Neural progenitor cell (in vitro differentiated cells): ENCODE results near the gene NRCAM. TPM values are rescaled to one million over a fixed set of nuclear protein-coding genes. Genes with fewer than 3 reads are reported as not detected.

Source experiments
- DNase-seq: peaks from one replicate; pipeline ENCODE4 v3.0.0-alpha.2; 2016; ENCODE audit warnings: low spot score
- H2AFZ ChIP-seq: fragments of 200-600 bp; sonication (generic); replicated peaks from 2 replicates; pipeline ENCODE4 v1.6.1; 2016; ENCODE audit warnings: antibody characterized with exemption
- H3F3A ChIP-seq: fragments of 200-600 bp; sonication (generic); 2 replicates; pipeline ENCODE4 v1.6.1; 2016; ENCODE audit warnings: antibody characterized with exemption, low read depth
- H3K27ac ChIP-seq: fragments of 200-600 bp; sonication (generic); 2 replicates; pipeline ENCODE4 v1.5.1; 2016; ENCODE audit warnings: mild to moderate bottlenecking
- H3K27me3 ChIP-seq: fragments of 200-600 bp; sonication (generic); 2 replicates; pipeline ENCODE4 v1.6.1; 2016; ENCODE audit warnings: mild to moderate bottlenecking, moderate library complexity
- H3K36me3 ChIP-seq: fragments of 200-600 bp; sonication (generic); 2 replicates; pipeline ENCODE4 v1.5.1; 2016
- H3K4me1 ChIP-seq: fragments of 200-600 bp; sonication (generic); 2 replicates; pipeline ENCODE4 v1.6.1; 2016; ENCODE audit warnings: mixed run types
- H3K4me2 ChIP-seq: fragments of 200-600 bp; sonication (generic); 2 replicates; pipeline ENCODE4 v1.6.1; 2016
- H3K4me3 ChIP-seq: fragments of 200-600 bp; sonication (generic); 2 replicates; pipeline ENCODE4 v1.5.1; 2016
- H3K79me2 ChIP-seq: fragments of 200-600 bp; sonication (generic); 2 replicates; pipeline ENCODE4 v1.6.1; 2016; ENCODE audit warnings: low read depth
- H3K9ac ChIP-seq: fragments of 200-600 bp; sonication (generic); 2 replicates; pipeline ENCODE4 v1.6.1; 2016
- H3K9me3 ChIP-seq: fragments of 200-600 bp; sonication (generic); 2 replicates; pipeline ENCODE4 v1.5.1; 2016; ENCODE audit warnings: low read depth
- H4K20me1 ChIP-seq: fragments of 200-600 bp; sonication (generic); 2 replicates; pipeline ENCODE4 v1.6.1; 2016; ENCODE audit warnings: low read depth
- H3K27ac Mint-ChIP-seq: 3 replicates; pipeline ENCODE4 v1.8.0; 2021; ENCODE audit warnings: mixed read lengths
- H3K27me3 Mint-ChIP-seq: 2 replicates; pipeline ENCODE4 v1.8.0; 2022; ENCODE audit warnings: low read depth, mild to moderate bottlenecking, inconsistent platforms, moderate library complexity, mixed read lengths; ENCODE audit not compliant: insufficient read depth
- H3K36me3 Mint-ChIP-seq: 3 replicates; pipeline ENCODE4 v1.8.0; 2021; ENCODE audit warnings: mixed read lengths
- H3K4me1 Mint-ChIP-seq: 3 replicates; pipeline ENCODE4 v1.8.0; 2021; ENCODE audit warnings: mixed read lengths
- H3K4me3 Mint-ChIP-seq: 3 replicates; pipeline ENCODE4 v1.8.0; 2021; ENCODE audit warnings: mild to moderate bottlenecking, moderate library complexity, mixed read lengths
- H3K9me3 Mint-ChIP-seq: 3 replicates; pipeline ENCODE4 v1.8.0; 2020; ENCODE audit warnings: mixed read lengths
- EZH2 ChIP-seq: fragments of 200-600 bp; sonication (generic); IDR thresholded peaks from 2 replicates; pipeline ENCODE4 v1.6.1; 2017; ENCODE audit warnings: antibody characterized with exemption, mild to moderate bottlenecking, moderate library complexity
- EZH2phosphoT487 ChIP-seq: fragments of 200-600 bp; sonication (generic); IDR thresholded peaks from 2 replicates; pipeline ENCODE4 v1.6.1; 2017; ENCODE audit warnings: antibody characterized with exemption
- total RNA-seq: library from RNA; depleted of rRNA; stranded (reverse); fragments of >200 nt; gene quantifications from 2 replicates; pipeline ENCODE4 v1.2.3, GENCODE V29; 2015; ENCODE audit warnings: low replicate concordance
- TF ChIP-seq, protein P1 (sequence below): fragments of 200-600 bp; sonication (generic); IDR thresholded peaks from 2 replicates; pipeline ENCODE4 v1.5.1; 2017; ENCODE audit warnings: antibody characterized with exemption, mild to moderate bottlenecking

NRCAM gene
- total RNA-seq, 1 donor from 2014 or later, result 104 TPM

DNA sequence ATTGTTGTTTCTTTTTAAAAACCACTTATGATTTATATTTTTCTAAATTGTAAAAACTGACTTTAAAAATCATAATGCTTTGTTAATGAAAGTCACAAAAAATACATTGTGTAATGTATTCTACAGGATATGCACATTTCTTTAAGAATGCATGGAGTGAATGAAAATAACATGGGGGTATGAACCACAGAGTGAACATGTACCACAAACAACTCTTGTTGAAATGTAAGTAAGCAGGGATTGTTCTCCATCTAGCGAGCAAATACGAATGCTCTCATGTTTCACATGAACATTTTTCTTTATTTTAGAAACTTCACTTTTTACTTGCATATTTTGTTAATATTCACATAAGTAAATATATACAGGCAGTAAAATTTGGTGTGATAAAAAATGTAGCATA is 290.5 kb downstream of the NRCAM start:
- no peak for TF ChIP-seq EZH2
- TF ChIP-seq, protein P1, sequence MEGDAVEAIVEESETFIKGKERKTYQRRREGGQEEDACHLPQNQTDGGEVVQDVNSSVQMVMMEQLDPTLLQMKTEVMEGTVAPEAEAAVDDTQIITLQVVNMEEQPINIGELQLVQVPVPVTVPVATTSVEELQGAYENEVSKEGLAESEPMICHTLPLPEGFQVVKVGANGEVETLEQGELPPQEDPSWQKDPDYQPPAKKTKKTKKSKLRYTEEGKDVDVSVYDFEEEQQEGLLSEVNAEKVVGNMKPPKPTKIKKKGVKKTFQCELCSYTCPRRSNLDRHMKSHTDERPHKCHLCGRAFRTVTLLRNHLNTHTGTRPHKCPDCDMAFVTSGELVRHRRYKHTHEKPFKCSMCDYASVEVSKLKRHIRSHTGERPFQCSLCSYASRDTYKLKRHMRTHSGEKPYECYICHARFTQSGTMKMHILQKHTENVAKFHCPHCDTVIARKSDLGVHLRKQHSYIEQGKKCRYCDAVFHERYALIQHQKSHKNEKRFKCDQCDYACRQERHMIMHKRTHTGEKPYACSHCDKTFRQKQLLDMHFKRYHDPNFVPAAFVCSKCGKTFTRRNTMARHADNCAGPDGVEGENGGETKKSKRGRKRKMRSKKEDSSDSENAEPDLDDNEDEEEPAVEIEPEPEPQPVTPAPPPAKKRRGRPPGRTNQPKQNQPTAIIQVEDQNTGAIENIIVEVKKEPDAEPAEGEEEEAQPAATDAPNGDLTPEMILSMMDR, result no peak
- no peak for TF ChIP-seq EZH2phosphoT487
- H3K27me3 Mint-ChIP-seq, result no peaks in the 10 kb centered on the region
- H3K4me2 ChIP-seq, result no peak overlapping the region
- H3K4me3 Mint-ChIP-seq, result no peak overlapping the region
- H3K9me3 ChIP-seq, result no peaks in the 10 kb centered on the region
- no peaks in the 10 kb centered on the region for H3K36me3 ChIP-seq
- no peak overlapping the region for H3K27ac ChIP-seq
- no peaks in the 10 kb centered on the region for H3K4me1 Mint-ChIP-seq
- no peak overlapping the region for H3K9ac ChIP-seq
- no peak overlapping the region for H3K27ac Mint-ChIP-seq
- H3K36me3 Mint-ChIP-seq, result no peaks in the 10 kb centered on the region
- H3K9me3 Mint-ChIP-seq, result no peaks in the 10 kb centered on the region
- no peak overlapping the region for H3K4me3 ChIP-seq
- no peaks in the 10 kb centered on the region for H3K79me2 ChIP-seq
- no peaks in the 10 kb centered on the region for H3F3A ChIP-seq
- no peak for DNase-seq
- no peaks in the 10 kb centered on the region for H3K4me1 ChIP-seq
- H2AFZ ChIP-seq, result no peak overlapping the region
- no peaks in the 10 kb centered on the region for H3K27me3 ChIP-seq
- H4K20me1 ChIP-seq, result no peaks in the 10 kb centered on the region

DNA sequence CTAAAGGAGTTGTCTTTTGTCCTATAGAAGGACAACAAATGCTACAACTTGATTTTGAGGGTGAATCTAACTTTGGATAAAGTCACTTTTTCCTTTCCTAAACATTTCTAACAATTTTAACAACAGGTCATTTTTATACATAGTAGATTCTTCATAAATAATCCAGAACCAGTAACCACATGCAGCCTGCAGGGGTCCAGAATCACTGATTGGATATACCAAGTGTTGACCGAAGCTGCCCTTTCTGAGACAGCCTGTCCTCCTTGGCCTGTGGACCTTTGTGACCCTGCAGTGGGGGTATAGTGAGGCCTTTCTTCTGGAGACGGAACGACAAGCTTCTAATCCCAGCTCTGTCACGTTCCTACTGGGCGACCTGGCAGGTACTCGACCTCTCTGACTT is 291.3 kb downstream of the NRCAM start:
- H3K4me1 Mint-ChIP-seq, result no peaks in the 10 kb centered on the region
- no peak overlapping the region for H2AFZ ChIP-seq
- no peaks in the 10 kb centered on the region for H4K20me1 ChIP-seq
- H3K9ac ChIP-seq, result no peak overlapping the region
- no peak overlapping the region for H3K27ac Mint-ChIP-seq
- H3K4me3 ChIP-seq, result no peak overlapping the region
- H3F3A ChIP-seq, result no peaks in the 10 kb centered on the region
- H3K27ac ChIP-seq, result no peak overlapping the region
- H3K4me3 Mint-ChIP-seq, result no peak overlapping the region
- no peaks in the 10 kb centered on the region for H3K27me3 ChIP-seq
- H3K36me3 ChIP-seq, result no peaks in the 10 kb centered on the region
- DNase-seq, result no peak
- TF ChIP-seq EZH2phosphoT487, result no peak
- TF ChIP-seq, protein P1, result peak; percentile 10
- no peak for TF ChIP-seq EZH2
- no peaks in the 10 kb centered on the region for H3K4me1 ChIP-seq
- no peaks in the 10 kb centered on the region for H3K36me3 Mint-ChIP-seq
- no peak overlapping the region for H3K4me2 ChIP-seq
- no peaks in the 10 kb centered on the region for H3K79me2 ChIP-seq
- H3K9me3 Mint-ChIP-seq, result no peaks in the 10 kb centered on the region
- no peaks in the 10 kb centered on the region for H3K27me3 Mint-ChIP-seq
- H3K9me3 ChIP-seq, result no peaks in the 10 kb centered on the region

DNA sequence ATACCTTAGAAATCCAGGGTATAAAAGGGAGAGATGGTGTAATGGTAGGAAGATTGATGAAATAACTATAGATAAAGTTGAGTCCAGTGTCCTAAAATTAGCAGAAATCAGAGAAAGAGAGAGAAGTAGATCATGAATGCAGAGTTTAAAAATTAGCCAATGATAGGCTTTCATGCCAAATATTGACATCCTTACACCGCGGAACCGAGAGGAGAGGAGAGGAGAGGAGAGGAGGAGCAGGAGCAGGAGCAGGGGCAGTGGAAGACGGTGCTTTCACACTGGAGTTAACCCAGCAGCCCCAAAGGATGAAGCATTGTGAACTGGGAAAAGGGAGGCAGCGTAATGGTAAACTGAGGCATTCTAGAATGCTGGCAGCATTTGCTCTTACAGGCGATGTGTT is 291.9 kb downstream of the NRCAM start:
- Histone ChIP-seq H3K9ac (no peak overlapping the region), H3F3A (no peaks in the 10 kb centered on the region), H3K27me3 (no peaks in the 10 kb centered on the region), H4K20me1 (no peaks in the 10 kb centered on the region), H3K4me2 (no peak overlapping the region), H3K9me3 (no peaks in the 10 kb centered on the region), H3K27ac (no peak overlapping the region), H3K36me3 (no peaks in the 10 kb centered on the region), H3K4me1 (no peaks in the 10 kb centered on the region), H3K79me2 (no peaks in the 10 kb centered on the region), H2AFZ (no peak overlapping the region), H3K4me3 (no peak overlapping the region)
- no peak overlapping the region for H3K4me3 Mint-ChIP-seq
- no peak for TF ChIP-seq EZH2
- TF ChIP-seq EZH2phosphoT487, result no peak
- TF ChIP-seq, protein P1, result no peak
- no peak for DNase-seq
- no peaks in the 10 kb centered on the region for H3K36me3 Mint-ChIP-seq
- no peaks in the 10 kb centered on the region for H3K9me3 Mint-ChIP-seq
- H3K27ac Mint-ChIP-seq, result no peak overlapping the region
- no peaks in the 10 kb centered on the region for H3K4me1 Mint-ChIP-seq
- H3K27me3 Mint-ChIP-seq, result no peaks in the 10 kb centered on the region

DNA sequence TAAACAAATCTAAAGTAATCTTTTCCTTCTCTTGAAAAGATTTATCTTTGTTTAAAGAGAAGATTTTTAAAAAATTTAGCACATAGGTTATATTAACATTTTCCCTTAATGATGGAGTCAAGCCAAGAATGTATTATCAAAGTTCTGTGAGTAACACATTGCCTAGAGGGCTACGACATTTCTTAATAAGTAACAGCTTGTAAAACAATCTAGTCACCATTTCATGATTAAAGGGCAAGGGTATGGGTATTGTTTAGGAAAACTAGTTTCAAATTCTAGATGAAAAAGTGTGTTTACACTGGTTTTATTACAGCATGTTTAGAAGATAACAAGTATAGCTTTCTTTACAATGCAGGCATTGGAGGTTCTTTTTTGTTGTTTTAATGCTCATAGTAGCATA is 297.5 kb downstream of the NRCAM start:
- no peaks in the 10 kb centered on the region for H3K36me3 ChIP-seq
- no peaks in the 10 kb centered on the region for H3K4me1 Mint-ChIP-seq
- DNase-seq, result no peak
- no peak overlapping the region for H3K27ac Mint-ChIP-seq
- no peaks in the 10 kb centered on the region for H3K27me3 Mint-ChIP-seq
- H2AFZ ChIP-seq, result no peak overlapping the region
- H3K27ac ChIP-seq, result no peak overlapping the region
- H4K20me1 ChIP-seq, result no peaks in the 10 kb centered on the region
- no peaks in the 10 kb centered on the region for H3K79me2 ChIP-seq
- no peaks in the 10 kb centered on the region for H3K4me1 ChIP-seq
- no peaks in the 10 kb centered on the region for H3K27me3 ChIP-seq
- TF ChIP-seq, protein P1, result no peak
- TF ChIP-seq EZH2 (no peak), EZH2phosphoT487 (no peak)
- H3K9ac ChIP-seq, result no peak overlapping the region
- H3K4me2 ChIP-seq, result no peak overlapping the region
- no peaks in the 10 kb centered on the region for H3K9me3 ChIP-seq
- no peak overlapping the region for H3K4me3 ChIP-seq
- no peak overlapping the region for H3K4me3 Mint-ChIP-seq
- no peaks in the 10 kb centered on the region for H3K9me3 Mint-ChIP-seq
- no peaks in the 10 kb centered on the region for H3F3A ChIP-seq
- H3K36me3 Mint-ChIP-seq, result no peaks in the 10 kb centered on the region
